Right lung (tissue), 5 donors: Measurements from ENCODE around the gene ASPSCR1. TPM values are rescaled to one million over a fixed set of nuclear protein-coding genes. Genes with fewer than 3 reads are reported as not detected.
A peak's percentile ranks its signal among the peaks of the same experiment; 100 is the strongest.
"Not testable (repeated sequence)": the region's sequence is repeated elsewhere in the genome, so short reads cannot be mapped to it uniquely, and the experiment has no call there.

Source experiments
- DNase-seq, 2 donors: peaks; one replicate each; pipeline ENCODE4 v3.0.0-alpha.2; 2013
- polyA plus RNA-seq, 5 donors: library from polyadenylated mRNA; unstranded; fragments of 120-200 nt; gene quantifications; one replicate each; pipeline versions ENCODE4 v1.2.1 to v1.2.3, GENCODE V29; 2013; ENCODE audit warnings: inconsistent platforms in 1 of 5, low replicate concordance in 1 of 5; ENCODE audit not compliant: insufficient read length in 5 of 5, insufficient read depth in 1 of 5

The ASPSCR1 gene
- polyA plus RNA-seq, 5 donors, result 32.9 to 68.3 (median 44.6) TPM

DNA sequence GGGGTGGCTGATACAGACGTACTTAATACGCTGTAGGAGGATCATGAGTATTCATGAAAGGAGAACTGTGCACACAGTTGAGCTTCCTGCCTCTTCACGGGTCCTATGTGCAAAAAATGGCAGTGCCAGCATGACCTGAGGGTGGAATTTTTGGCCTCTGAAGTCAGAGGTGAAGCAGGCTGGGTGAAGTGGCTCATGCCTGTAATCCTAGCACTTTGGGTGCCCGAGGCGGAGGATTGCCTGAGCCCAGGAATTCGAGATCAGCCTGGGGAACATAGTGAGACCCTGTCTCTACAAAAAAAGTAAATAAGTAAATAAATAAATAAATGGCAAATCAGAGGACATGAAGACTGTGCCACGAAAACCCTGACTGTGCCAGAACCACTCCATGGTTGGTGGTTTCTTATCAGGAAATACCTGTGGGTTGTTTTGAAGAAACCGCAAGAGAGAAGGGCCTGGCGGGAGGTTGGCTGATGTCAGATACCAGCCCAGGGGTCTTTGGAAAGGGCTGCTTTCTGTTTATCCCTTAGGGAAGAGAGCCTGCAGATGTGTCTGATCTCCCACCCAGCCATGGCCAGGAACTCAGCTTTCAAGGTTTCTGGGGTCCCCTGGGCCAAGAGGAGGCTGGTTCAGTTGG, 3.4 kb downstream of the ASPSCR1 start:
- DNase-seq, result no peak

DNA sequence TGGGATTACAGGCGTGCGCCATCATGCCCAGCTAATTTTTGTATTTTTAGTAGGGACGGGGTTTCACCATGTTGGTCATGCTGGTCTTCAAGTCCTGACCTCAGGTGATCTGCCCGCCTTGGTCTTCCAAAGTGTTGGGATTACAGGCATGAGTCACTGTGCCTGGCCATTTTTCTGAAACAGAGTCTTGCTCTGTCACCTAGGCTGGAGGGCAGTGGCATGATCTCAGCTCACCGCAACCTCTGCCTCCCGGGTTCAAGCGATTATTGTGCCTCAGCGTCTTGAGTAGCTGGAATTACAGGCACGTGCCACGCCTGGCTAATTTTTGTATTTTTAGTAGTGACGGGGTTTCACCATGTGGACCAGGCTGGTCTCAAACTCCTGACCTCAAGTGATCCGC, 4.1 kb downstream of the ASPSCR1 start:
- not testable (repeated sequence) for DNase-seq

DNA sequence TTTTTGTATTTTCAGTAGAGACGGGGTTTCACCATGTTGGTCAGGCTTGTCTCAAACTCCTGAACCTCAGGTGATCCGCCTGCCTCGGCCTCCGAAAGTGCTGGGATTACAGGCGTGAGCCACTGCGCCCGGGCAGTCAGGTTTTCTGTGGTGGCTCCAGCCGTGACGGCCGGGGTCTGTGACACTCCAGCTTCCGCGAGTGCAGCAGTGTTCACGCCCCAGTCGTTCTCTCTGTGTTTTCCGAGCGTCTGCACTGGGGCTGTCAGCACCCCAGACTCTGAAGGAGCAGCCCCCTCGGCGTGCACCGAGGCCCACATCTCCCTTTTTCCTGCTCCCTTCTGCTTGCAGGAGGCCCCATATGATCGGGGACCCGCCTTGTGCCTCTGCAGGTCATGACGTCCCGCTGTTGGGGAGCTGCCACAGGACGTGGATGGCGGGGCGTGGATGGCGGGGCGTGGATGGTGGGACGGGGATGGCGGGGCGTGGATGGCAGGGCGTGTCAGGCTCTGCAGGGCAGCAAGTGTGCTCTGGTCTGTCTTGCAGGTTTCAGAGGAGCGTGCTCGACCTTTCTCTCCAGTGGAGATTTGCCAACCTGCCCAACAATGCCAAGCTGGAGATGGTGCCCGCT, 5.7 kb downstream of the ASPSCR1 start:
- DNase-seq, result no peak

DNA sequence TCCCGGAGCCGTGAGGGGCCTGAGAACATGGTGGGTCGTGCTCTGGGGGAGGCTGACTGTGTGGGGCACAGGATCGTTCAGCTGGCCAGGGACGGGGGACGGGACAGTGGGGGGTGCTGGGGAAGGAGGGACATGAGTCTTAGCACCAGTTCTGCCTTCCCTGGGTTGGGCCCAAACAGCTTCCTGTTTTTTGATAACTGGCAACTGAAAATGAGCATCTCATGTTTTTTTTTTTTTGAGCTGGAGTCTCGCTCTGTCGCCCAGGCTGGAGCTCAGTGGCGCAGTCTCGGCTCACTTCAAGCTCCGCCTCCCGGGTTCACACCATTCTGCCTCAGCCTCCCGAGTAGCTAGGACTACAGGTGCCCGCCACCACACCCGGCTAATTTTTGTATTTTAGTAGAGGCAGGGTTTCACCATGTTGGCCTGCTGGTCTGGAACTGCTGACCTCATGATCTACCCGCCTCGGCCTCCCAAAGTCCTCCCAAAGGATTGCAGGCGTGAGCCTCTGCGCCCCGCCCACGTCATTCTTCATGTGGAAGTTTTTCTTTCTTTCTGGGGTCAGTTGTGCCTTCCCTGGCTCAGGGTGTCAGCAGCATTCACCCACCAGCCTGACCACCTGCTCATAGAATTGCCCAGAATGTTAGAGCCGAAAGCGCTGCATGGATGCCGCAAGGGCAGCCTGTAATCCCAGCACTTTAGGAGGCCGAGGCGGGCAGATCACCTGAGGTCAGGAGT, 6.4 kb downstream of the ASPSCR1 start:
- no peak for DNase-seq

DNA sequence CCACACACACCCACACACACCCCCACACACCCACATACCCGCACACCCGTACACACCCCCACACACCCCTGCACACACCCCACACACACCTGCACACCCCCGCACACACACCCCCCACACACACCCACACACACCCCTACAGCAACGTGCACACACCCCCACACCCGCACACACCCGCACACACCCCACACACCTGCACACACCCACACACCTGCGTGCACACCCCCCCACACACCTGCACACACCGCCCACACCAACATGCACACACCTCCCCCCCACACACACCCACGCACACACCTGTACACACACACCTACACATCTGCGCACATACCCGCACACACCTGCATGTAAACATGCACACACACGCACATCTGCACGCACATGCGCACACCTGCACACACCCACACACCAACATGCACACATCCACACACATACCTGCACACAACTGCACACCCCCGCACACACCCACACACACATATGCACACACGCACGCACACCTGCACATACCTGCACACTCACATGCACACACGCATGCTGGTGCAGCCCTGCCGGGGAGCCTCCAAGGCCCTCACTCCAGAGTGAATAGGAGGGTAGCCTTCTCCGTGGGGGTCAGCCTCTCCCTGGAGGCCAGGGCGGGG, 7.5 kb downstream of the ASPSCR1 start:
- DNase-seq, result no peak

DNA sequence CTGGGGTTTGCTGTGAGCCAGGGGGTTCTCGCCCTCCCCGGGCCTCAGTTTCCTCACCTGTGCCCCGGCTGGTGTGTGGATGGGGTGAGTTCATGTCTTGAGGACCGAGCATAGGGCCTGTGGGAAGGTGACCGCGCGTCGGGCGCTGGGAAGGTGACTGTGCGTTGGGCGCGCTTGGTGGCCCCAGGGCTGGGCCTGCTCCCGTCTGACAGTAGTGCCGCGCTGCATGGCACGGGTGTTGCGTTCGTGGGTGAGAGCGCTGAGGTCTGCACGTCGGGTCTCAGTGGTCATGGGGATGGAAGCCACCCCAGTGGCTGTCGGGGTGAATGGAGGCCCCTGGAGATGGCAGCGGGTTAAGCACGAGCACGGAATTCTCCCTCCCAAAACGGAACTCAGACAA, 9.2 kb downstream of the ASPSCR1 start:
- DNase-seq, result no peak

DNA sequence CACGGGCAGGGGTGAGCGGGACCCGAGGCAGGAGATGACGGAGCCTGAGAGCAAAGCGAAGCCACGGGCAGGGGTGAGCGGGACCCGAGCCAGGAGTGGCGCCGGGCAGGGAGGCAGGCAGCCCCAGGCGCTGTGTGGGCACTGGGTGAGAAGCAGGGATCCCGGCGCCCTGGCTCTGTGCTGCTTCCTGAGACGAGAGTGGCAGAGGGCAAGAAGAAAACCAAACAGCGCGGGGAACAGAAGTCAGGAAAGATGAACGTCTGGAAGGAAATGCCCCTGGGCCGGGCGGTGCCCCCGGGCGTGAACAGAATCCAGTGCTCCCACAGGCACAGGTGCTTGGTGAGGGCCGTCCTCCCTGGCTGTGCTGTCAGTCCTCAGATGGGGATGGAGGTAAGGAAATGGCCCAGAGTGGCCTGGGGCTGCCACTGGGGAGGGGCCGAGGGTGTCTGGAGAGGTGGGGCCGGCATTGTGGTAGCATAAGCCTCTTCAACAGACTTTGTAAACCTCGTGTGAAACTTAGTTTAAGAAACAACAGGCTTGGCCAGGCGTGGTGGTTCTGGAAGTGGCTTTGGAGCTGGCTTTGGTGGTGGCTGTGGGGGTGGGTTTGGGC, 9.8 kb downstream of the ASPSCR1 start:
- no peak for DNase-seq

DNA sequence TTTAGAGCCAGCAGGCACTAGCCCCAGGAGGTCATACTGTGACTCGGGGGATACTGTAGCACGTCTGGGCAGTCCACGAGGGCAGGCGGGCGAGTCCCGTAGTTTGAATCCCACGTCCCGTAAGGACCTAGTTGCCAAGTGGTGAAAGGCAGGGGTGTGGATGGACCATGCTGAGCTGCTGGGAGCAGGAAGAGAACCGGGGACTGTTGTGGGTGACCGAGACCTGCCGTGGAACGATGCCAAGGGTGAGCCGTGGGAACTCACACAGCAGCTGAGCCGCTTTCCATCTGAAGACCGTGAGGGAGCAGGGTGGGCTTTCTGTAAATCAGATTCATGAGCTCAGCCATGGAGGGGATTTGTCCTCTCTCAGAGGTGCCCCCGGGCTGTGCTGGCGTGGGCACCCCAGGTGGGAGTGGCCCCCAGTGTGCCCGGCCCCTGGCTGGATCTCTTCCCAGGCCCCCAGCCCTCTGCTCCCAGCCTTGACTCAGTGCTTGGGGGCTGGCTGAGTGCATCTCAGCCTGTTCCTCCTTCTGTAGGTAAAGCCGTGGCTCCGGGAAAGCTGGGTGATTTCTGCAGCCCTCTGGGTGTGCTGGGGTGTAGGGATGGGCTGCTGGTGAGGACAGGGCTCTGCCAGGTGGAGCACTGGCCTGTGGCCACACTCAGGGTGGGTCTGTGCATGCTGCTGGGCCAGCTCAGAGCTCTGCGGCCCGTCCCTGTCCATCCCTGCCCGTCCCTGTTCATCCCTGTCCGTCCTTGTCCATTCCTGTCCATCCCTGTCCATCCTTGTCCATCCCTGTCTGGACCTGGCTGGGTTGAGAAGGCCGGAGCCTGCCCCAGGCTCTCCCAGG, 13.6 kb downstream of the ASPSCR1 start:
- no peak for DNase-seq

DNA sequence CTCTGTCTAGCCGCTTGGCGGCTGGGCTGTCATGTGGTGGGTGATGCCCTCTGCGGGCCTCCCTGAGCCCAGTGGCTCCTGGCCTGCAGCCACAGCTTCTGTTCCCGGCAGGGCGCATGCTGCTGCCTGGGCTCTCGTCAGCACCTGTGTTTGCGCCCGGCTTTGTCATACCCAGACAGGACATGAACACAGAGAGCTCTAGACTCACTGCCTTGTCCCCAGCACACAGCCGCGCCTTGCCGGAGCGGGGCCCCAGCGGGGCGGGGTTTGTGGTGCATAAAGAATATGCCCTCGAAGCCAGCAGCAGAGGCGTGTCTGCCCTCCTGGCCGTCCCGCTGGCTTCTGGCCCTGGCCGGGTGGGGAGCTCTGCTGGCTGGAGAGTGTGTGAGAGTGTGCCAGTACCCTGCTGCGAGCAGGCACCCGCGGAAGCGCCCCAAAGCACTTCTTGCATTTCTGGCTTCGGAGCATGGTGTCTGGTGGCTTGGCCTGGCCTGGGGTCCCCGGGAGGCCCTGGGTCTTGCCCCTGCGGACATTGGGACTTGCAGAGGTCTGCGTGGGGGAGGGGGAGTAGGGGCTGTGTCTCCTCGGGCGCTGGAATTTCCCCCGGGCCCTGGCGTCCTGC, 14.4 kb downstream of the ASPSCR1 start:
- peak in 1 of 2 donors; percentile 71 for DNase-seq

DNA sequence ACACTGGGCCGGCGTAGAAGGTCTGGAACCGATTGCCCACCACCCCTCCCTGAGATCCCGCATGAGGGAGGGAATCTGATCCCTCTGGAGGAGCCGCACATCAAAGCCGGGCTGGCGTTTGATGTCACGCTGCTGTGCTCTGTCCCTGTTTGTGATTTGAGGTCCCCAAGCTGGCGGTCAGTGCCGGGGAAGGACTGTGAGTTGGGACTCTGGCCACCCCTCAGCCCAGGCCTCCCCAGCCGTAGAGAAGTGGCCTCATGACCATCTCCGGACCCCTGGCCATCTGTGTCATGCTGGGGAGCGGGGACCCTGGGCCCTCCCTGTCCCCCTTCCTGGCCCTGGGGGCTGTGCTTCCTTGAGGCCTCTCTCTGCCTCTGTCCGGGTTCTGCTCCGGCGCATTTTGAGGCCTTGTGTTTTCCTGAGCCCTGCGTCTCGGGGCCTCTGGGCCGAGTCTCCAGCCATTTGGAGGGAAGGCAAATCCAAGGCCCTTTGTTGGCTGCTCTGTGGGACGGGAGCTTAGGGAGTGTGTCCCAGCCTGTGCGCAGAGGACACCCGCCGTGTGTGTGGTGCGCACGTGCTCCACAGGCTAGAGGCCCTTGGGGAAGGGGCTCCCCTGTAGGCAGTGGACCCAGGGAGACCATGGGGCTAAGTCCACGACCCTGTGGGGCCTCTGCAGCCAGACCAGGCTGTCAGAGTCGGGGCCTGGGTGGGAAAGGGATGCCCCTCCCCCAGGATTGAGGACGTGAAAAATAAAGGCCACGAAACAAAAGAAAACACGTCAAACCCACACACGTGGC, 15.1 kb downstream of the ASPSCR1 start:
- DNase-seq, result no peak

DNA sequence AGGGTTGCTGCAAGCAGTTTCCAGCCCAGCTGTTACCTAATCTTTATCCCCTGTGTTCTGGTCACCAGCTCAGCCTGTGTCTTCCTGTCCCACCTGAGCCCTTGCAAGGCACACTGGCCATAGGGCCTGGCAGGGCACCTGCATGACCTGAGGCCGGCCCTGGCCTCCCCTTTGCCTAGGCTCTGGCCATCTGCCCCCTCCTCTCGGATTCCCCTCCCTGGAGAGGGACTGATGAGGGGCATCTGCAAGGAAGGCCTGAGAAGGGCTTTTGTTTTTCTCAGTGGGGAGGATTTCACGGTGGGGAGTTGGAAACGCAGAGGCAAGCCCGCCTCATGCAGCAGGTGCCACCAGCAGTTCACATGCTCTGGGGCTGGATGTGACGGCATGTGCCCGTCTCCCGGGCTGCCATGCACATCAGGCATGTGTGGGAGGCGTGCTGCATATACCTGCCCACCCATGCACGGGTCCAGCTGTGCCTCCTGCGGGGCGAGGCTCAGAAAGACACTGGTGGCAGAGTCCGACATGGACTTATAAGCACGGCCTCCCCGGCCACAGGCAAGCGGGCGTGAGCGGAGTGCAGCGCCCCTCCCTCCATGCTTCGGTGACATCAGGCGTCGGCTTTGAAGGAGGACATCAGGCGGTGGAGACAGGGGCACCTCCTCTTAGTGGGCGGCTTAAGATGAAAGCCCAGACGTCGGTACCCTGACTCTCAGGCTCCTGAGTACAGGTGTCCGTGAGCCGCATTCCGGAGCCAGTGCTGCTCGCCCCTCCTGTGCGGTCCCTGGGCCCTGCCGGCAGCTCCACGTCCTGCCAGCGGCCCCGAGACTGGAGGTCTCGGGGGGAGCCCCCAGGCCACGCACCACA, 16.5 kb downstream of the ASPSCR1 start:
- DNase-seq, result no peak

DNA sequence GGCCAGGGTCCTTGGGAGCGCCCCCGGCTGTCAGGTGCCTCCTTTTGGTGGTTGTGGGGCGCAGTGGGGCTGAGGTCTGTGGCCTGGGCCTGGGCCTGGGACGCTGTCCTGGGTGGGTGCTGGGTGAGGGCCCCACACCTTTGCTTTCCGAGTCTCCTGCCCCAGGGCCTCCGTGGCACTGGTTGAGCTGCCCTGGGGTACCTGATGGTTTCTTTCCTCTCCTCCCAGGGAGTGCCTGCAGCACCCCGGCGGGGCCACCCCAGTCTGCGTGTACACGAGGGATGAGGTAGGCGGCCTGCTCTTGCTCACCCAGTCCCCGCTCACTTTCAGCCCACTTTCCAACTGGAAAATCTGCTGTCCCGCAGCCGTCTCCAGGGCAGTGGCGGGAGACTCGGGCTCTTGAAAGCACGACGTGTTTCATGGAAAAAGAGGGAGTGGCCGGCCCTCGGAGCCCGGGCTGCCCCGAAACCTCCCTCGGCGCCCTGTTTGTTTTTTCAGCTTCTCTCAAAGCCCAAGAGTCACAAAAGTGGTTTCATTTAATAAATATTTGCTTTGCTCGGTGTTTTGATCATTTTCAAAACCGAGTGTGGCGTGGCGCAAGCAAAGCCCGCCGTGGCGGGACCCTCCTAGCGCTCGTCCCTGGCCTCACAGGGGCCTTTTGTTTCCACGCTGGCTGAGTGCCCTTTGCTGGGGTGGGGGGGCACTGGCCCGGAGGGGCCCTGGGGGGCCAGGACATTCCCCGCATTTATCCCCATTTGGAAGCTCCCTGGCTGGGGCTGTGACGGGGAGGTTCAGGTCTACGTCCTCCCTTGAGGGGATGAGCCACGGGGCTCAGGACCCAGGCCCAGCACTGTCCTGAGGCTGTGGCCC, 17.4 kb downstream of the ASPSCR1 start:
- peak in 1 of 2 donors; percentile 54 for DNase-seq

DNA sequence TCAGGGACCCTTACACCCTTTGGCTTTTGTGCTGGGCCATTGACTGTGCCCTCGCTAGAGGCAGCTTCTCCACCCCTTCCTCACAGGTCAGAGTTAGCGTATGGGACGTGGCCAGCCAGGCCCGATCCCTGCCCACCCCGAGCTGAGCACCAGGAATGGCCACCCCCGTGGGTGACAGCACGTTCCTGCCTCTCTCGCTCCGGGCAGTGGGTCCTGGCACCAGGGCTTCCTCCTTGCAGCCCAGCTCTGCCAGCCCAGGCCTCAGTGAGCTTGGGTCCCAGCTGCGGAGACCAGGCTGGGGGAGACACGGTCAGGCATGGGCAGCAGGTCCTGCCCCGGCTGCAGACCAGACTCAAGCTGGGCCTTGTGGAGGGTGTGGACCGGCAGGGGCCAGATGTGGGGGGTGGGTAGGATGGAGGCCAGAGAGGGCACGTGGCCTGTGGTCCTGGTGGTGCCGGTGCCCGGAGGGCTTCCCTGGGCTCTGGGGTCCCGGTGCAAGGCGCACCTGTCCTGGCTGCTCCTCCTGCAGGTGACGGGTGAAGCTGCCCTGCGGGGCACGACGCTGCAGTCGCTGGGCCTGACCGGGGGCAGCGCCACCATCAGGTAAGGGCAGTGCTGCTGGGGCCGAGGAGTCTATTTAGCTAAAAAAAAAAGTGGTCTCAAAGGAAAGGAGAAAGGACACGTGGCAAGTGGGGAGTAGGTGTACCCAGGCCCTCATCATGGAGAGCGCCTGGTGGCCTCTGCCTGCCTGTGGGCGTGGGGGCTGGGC, 18.2 kb downstream of the ASPSCR1 start:
- no peak for DNase-seq

DNA sequence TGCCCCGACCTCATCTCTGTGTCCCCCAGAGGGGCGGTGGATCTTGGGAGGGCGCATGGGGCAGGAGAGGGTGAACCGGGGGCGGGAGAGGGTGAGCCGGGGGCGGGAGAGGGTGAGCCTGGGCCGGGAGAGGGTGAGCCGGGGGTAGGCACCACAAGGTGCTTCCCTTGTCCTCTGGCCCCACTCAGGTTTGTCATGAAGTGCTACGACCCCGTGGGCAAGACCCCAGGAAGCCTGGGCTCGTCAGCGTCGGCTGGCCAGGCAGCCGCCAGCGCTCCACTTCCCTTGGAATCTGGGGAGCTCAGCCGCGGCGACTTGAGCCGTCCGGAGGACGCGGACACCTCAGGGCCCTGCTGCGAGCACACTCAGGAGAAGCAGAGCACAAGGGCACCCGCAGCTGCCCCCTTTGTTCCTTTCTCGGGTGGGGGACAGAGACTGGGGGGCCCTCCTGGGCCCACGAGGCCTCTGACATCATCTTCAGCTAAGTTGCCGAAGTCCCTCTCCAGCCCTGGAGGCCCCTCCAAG, 18.9 kb downstream of the ASPSCR1 start:
- no peak for DNase-seq

DNA sequence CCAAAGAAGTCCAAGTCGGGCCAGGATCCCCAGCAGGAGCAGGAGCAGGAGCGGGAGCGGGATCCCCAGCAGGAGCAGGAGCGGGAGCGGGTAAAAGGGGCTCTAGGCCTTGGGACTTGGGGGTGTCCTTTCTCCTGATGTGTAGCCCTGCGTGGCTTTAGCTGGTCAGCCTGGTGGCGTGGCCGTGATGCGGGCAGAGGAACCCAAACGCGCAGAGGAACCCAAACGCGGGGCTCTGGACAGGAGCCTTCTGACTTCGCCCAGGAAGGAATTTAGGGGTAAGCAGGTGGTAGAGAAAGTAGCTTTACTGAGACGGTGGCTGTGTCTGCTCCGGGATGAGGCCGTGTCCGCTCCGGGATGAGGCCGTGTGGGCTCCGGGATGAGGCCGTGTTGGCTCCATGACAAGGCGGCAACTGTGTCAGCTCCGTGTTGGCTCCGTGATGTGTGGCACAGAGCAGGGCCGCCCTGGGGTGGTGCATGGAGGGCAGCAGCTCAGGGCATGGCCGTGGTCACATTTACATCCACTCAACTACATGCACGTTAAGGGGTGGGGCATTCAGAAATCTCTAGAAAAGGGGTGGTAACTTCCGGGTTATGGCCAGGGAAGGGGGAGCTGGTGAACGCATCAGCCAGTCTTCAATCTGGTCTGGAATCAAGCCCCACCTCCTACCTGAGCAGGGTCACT, 19.5 kb downstream of the ASPSCR1 start:
- DNase-seq, result no peak

DNA sequence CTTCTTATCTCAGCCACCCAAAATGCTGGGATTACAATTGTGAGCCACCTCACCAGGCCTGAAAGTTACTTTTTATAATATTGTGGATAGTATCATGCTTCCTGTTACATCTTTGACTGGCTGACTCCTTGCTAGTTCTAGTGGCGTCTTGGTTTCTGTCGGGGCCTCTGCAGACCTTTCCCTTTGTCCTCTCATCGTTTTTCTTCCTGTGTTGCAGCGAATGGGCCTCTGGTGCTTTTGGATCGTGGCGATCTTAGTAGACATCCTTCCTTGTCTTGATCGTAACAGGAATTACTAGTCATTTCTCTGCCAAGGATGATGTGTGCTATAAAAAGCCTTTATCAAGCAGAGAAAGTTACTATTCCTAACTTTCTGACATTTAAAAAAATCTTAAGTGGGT, 20.8 kb downstream of the ASPSCR1 start:
- DNase-seq, result no peak
